HUES6 (cell line): Measurements from ENCODE around the gene BRK1.
"Not testable (repeated sequence)": the region's sequence is repeated elsewhere in the genome, so short reads cannot be mapped to it uniquely, and the experiment has no call there.

Experiments used
- H3K27ac ChIP-seq: 2 replicates; pipeline ENCODE4 v1.7.0; 2013; ENCODE audit warnings: low read depth, mild to moderate bottlenecking, low read length, inconsistent platforms
- H3K27me3 ChIP-seq: 2 replicates; pipeline ENCODE4 v1.6.1; 2013; ENCODE audit warnings: low read length; ENCODE audit not compliant: control insufficient read depth, insufficient read depth
- H3K36me3 ChIP-seq: 2 replicates; pipeline ENCODE4 v1.6.1; 2013; ENCODE audit warnings: low read length; ENCODE audit not compliant: control insufficient read depth, insufficient read depth
- H3K4me1 ChIP-seq: 2 replicates; pipeline ENCODE4 v1.6.1; 2013; ENCODE audit warnings: low read length; ENCODE audit not compliant: control insufficient read depth, insufficient read depth
- H3K4me3 ChIP-seq: 2 replicates; pipeline ENCODE4 v1.5.1; 2013; ENCODE audit warnings: low read depth, low read length
- H3K9ac ChIP-seq: one replicate; pipeline ENCODE4 v1.6.1; 2013; ENCODE audit warnings: mild to moderate bottlenecking, low read length
- H3K9me3 ChIP-seq: 2 replicates; pipeline ENCODE4 v1.6.1; 2013; ENCODE audit warnings: low read depth, low read length; ENCODE audit not compliant: control insufficient read depth, insufficient read depth

The BRK1 gene

DNA sequence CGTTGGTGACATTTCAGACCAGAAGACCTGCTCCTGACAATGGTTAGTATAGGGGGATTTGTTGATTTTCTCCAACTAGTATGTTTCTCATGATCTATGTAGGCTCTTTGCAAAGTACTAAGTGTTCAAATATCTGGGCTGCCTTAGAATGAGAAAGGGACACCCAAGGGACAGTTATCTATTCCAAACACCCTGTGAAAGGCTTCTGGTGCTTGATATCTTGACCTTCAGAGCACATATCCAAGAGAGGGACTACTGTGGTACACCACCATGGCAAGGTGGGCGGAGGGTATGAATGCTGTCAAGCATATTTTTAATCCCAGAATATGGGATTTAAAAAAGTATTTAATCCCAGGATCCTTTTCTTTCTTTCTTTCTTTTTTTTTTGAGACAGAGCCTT, 8.6 kb upstream of the BRK1 start:
- no peaks in the 10 kb centered on the region for H3K4me1 ChIP-seq
- peaks cover under 1% of the 10 kb centered on the region for H3K36me3 ChIP-seq
- no peak overlapping the region for H3K27ac ChIP-seq
- no peaks in the 10 kb centered on the region for H3K9me3 ChIP-seq
- no peak overlapping the region for H3K4me3 ChIP-seq
- no peaks in the 10 kb centered on the region for H3K27me3 ChIP-seq
- H3K9ac ChIP-seq, result no peak overlapping the region

DNA sequence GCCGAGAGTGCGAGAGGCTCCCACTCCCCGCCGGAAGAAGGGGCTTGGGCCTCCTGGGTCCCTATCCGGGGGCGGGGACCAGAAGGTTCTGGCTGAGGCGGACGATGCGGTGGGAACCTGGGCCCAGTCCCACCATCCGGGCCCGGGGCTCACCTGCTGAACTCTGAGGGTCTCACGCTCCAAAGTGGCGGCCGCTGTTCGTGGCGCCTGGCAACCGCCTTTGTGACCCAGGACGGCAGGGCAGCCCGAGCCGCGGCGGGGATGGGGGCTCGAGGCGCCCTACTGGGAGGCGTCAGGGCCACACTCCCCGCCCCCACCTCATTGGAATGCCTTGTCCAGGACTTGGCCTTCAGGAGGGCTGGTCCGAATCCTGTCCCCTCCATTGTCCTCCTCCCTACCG, 7.4 kb upstream of the BRK1 start, which contains the start of gene FANCD2OS:
Gene FANCD2OS (minus strand): TSS at position 165 of the 400 bp plus-strand sequence. CDS start 3,481 bp downstream, outside the sequence.
- no peaks in the 10 kb centered on the region for H3K9me3 ChIP-seq
- no peaks in the 10 kb centered on the region for H3K4me1 ChIP-seq
- no peak within 1 kb of the TSS for H3K27ac ChIP-seq
- no peak within 1 kb of the TSS for H3K9ac ChIP-seq
- no peak within 1 kb of the TSS for H3K4me3 ChIP-seq
- H3K27me3 ChIP-seq, result no peaks in the 10 kb centered on the region
- H3K36me3 ChIP-seq, result no peaks in the 10 kb centered on the region

DNA sequence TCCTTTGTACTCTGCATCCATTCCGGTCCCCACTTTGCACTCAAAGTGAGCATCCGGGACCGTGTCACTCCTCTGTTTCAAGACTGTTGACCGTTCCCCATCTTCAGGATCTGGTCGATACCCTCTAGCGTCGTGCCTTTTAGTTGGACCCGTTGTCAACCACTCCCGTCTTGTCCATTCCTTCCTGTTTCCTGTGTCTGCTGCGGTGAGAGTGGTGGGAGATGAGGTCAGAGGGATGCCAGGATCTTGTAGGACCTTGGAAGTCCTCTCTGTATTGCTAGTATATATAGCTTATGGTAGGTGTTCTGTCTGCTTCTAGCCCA, 624 bp downstream of the BRK1 start:
- peak overlapping the region; percentile 97 for H3K4me3 ChIP-seq
- H3K36me3 ChIP-seq, result peaks cover 13% of the 10 kb centered on the region
- no peaks in the 10 kb centered on the region for H3K27me3 ChIP-seq
- H3K4me1 ChIP-seq, result peaks cover 6% of the 10 kb centered on the region; the same call in 1 of the 2 replicates
- peak overlapping the region; percentile 84 for H3K9ac ChIP-seq
- no peak overlapping the region for H3K27ac ChIP-seq
- H3K9me3 ChIP-seq, result no peaks in the 10 kb centered on the region

DNA sequence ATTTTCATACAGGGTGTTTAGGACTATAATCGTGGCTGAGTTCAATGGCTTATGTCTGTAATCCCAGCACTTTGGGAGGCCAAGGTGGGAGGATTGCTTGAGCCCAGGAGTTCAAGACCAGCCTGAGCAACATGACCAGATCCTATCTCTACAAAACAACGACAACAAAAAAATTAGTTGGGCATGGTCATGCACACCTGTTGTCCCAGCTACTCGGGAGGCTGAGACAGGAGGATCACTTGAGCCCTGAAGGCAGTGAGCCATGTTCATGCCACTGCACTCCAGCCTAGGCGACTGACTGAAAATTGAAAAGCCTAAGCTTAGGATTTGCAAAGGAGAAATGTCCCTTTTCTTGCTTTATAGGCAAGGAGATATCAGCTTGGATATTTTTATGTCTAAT, 1.5 kb downstream of the BRK1 start:
- no peak overlapping the region for H3K9ac ChIP-seq

DNA sequence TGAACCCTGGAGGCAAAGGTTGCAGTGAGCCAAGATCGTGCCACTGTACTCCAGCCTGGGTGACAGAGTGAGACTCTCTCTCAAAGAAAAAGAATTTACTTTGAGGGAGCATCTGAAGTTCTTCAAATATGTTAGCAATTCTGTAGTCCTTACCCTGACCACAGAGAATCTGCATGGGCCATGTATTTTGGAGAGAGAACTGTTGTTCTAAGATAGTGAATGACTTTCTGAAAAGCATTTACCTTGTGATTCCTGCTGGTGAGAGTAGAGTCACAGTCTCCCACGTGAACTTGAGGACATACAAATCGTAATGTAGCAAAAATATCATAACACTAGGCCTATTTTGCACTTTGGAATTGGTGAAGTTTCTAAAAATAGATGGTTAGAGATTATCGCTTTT, 3.9 kb downstream of the BRK1 start:
- H3K4me3 ChIP-seq, result no peak overlapping the region

More for the DNA sequence above, 1.5 kb downstream of the BRK1 start:
- Histone ChIP-seq H3K27ac (no peak overlapping the region), H3K4me3 (peak overlapping the region; percentile 97), H3K27me3 (no peaks in the 10 kb centered on the region), H3K9me3 (no peaks in the 10 kb centered on the region), H3K4me1 (peaks cover 6% of the 10 kb centered on the region; the same call in 1 of the 2 replicates), H3K36me3 (peaks cover 17% of the 10 kb centered on the region)

DNA sequence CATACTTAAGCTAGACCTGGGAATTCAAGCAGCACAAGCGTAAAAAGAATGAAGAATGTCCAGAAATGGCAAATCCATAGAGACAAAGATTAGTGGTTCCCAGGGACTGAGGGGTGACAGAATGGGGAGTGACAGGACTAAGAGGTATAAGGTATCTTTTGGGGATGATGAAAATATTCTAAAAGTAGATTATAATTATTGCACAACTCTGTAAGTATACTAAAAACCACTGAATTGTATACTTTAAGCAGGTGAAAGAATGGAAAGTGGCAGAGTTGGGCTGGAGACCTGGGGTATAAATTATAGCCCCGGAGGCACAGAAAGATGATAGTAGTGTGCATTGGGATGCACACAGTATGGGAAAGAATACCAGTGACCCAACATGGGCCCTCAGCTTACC, 5.6 kb downstream of the BRK1 start:
- Histone ChIP-seq H3K4me3 (no peak overlapping the region), H3K9ac (no peak overlapping the region), H3K27me3 (no peaks in the 10 kb centered on the region), H3K4me1 (peaks cover 6% of the 10 kb centered on the region; the same call in 1 of the 2 replicates), H3K27ac (no peak overlapping the region), H3K36me3 (peaks cover 33% of the 10 kb centered on the region), H3K9me3 (no peaks in the 10 kb centered on the region)

More for the DNA sequence above, 3.9 kb downstream of the BRK1 start:
- H3K9ac ChIP-seq, result no peak overlapping the region
- no peak overlapping the region for H3K27ac ChIP-seq
- H3K9me3 ChIP-seq, result no peaks in the 10 kb centered on the region
- H3K27me3 ChIP-seq, result no peaks in the 10 kb centered on the region
- H3K36me3 ChIP-seq, result peaks cover 17% of the 10 kb centered on the region
- H3K4me1 ChIP-seq, result peaks cover 6% of the 10 kb centered on the region; the same call in 1 of the 2 replicates

DNA sequence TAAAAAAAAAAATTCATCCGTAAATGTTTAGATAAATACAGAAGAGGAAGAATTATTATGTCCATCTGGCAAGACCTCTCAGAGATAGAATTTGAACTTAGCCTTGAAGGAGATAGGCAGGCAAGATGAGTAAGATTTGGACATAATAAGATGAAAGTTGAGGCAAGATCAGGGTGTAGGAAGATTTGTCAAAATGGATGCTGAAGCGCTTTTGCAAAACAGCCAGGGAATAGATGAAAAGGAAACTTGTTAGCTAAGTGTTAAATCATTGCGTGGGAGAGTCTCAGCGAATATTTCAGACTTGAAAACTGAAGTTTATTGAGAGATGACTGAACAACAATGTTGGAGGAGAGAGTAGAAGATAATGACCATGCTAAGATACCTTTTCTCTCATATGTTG, 7.2 kb downstream of the BRK1 start:
- Histone ChIP-seq H3K9ac (no peak overlapping the region), H3K27me3 (no peaks in the 10 kb centered on the region), H3K4me1 (no peaks in the 10 kb centered on the region), H3K9me3 (no peaks in the 10 kb centered on the region), H3K27ac (no peak overlapping the region), H3K4me3 (no peak overlapping the region), H3K36me3 (peaks cover 47% of the 10 kb centered on the region)

DNA sequence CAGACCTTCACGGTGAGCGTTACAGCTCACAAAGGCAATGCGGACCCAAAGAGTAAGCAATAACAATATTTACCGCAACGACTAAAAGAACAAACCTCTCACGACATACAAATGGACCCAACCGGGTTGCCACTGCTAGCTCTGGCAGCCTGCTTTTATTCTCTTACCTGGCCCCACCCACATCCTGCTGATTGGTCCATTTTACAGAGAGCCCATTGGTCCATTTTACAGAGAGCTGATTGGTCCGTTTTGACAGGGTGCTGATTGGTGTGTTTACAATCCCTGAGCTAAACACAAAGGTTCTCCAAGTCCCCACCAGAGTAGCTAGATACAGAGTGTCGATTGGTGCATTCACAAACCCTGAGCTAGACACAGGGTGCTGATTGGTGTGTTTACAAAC, 20.4 kb downstream of the BRK1 start:
- H3K4me3 ChIP-seq, result not testable (repeated sequence)

DNA sequence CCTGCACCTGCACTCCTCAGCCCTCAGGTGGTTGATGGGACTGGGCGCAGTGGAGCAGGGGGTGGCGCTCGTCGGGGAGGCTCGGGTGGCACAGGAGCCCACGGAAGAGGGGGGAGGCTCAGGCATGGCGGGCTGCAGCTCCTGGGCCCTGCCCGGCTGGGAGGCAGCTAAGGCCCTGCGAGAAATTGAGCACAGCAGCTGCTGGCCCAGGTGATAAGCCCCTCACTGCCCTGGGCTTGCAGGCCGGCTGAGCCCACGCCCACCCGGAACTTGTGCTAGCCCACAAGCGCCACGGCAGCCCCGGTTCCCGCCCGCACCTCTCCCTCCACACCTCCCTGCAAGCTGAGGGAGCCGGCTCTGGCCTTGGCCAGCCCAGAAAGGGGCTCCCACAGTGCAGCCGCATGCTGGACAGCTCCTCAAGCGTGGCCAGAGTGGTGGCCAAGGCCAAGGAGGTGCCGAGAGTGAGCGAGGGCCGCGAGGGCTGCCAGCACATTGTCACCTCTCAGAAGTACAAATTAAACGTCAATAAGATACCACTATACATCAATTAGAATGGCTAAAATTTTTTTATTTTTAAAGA, 21.0 kb downstream of the BRK1 start:
- no peaks in the 10 kb centered on the region for H3K9me3 ChIP-seq
- no peaks in the 10 kb centered on the region for H3K4me1 ChIP-seq
- H3K4me3 ChIP-seq, result no peak overlapping the region
- no peaks in the 10 kb centered on the region for H3K36me3 ChIP-seq
- H3K9ac ChIP-seq, result no peak overlapping the region
- H3K27me3 ChIP-seq, result no peaks in the 10 kb centered on the region
- H3K27ac ChIP-seq, result no peak overlapping the region

More for the DNA sequence above, 20.4 kb downstream of the BRK1 start:
- H3K36me3 ChIP-seq, H3K27ac ChIP-seq, H3K9me3 ChIP-seq, H3K4me1 ChIP-seq, H3K9ac ChIP-seq, H3K27me3 ChIP-seq: not testable (repeated sequence)

DNA sequence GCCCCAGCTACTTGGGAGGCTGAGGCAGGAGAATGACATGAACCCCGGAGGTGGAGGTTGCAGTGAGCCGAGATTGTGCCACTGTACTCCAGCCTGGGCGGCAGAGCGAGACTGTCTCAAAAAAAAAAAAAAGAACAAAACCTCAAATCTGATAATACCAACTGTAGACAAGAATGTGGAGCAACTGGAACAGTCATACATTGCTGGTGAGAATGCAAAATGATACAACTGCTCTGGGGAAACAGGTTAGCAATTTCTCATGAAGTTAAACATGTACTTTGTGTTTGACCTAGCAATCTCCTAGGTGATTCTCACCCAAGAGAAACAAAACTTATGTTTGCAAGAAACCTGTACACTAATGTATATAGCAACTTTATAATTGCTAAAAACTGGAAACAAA, 21.7 kb downstream of the BRK1 start:
- Histone ChIP-seq H3K9me3 (no peaks in the 10 kb centered on the region), H3K36me3 (no peaks in the 10 kb centered on the region), H3K27me3 (no peaks in the 10 kb centered on the region), H3K4me3 (no peak overlapping the region), H3K27ac (no peak overlapping the region), H3K9ac (no peak overlapping the region), H3K4me1 (no peaks in the 10 kb centered on the region)

DNA sequence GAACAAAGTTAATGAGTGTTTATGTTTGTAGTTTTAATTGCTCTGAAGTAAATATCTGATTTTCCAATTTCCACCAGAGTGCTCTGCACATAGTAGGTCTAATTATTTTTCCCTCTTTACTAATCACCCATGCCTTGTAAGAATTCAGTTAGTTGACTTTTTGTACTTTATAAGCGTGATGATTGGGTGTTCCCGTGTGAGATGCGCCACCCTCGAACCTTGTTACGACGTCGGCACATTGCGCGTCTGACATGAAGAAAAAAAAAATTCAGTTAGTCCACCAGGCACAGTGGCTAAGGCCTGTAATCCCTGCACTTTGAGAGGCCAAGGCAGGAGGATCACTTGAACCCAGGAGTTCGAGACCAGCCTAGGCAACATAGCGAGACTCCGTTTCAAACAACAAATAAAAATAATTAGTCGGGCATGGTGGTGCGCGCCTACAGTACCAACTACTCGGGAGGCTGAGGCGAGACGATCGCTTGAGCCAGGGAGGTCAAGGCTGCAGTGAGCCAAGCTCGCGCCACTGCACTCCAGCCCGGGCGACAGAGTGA, 25.6 kb downstream of the BRK1 start:
- H3K9me3 ChIP-seq, result no peaks in the 10 kb centered on the region
- H3K27ac ChIP-seq, result no peak overlapping the region
- H3K36me3 ChIP-seq, result peaks cover 13% of the 10 kb centered on the region
- no peaks in the 10 kb centered on the region for H3K27me3 ChIP-seq
- no peak overlapping the region for H3K9ac ChIP-seq
- H3K4me3 ChIP-seq, result peak overlapping the region; percentile 99
- peaks cover 5% of the 10 kb centered on the region; the same call in 1 of the 2 replicates for H3K4me1 ChIP-seq
